ENCODE results near the gene TTLL11. TPM values are rescaled to one million over a fixed set of nuclear protein-coding genes. Genes with fewer than 3 reads are reported as not detected.
A peak's percentile ranks its signal among the peaks of the same experiment; 100 is the strongest.

TTLL11 gene
- total and polyA plus RNA-seq, 4 donors: 3.6 to 7.8 (median 5.9) TPM

DNA sequence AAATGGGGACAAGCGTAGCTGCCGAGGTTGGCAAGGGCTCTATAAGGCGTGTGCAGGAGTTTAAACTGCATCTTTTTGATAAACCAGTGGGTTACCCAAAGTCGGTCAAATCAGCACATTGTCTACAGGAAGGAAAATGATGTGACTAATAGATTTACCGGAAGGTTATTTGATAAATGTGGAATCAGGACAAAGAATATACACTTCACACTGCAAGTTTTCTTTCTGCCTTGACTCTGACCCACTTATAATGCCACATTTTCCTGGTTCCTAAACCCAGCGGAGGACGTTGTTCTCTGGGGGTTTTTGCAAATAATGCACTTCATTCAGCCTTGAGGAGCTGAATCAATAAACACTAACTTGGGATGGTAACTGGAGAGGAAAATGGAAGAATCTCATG, 76.8 kb downstream of the TTLL11 start:
- H3K4me3 ChIP-seq: no peak overlapping the region
- no peak overlapping the region for H3K9ac ChIP-seq (ENCODE audit: insufficient read depth in 1 of 2, low read length in 2 of 2)
- no peak overlapping the region for H3K27ac ChIP-seq (ENCODE audit: low read depth in 1 of 2, low read length in 1 of 2)
- ATAC-seq (ENCODE audit: insufficient read depth, low FRiP score) (no peak), DNase-seq (no peak)
- 57 to 69% methylated on average over 7 of the region's 7 CpGs for WGBS, 2 donors
- no peaks in the 10 kb centered on the region for H3K27me3 ChIP-seq (ENCODE audit: control insufficient read depth in 3 of 3, insufficient read depth in 3 of 3, low read length in 2 of 3)
- peaks cover 0 to 10% (median 0%) of the 10 kb centered on the region in 5 donors for H3K4me1 ChIP-seq (ENCODE audit: control insufficient read depth in 5 of 5, insufficient read depth in 5 of 5, low read length in 5 of 5)
- no peaks in the 10 kb centered on the region for H3K9me3 ChIP-seq (ENCODE audit: control insufficient read depth in 4 of 4, insufficient read depth in 3 of 4, low read length in 3 of 4)
- TF ChIP-seq, protein P1, sequence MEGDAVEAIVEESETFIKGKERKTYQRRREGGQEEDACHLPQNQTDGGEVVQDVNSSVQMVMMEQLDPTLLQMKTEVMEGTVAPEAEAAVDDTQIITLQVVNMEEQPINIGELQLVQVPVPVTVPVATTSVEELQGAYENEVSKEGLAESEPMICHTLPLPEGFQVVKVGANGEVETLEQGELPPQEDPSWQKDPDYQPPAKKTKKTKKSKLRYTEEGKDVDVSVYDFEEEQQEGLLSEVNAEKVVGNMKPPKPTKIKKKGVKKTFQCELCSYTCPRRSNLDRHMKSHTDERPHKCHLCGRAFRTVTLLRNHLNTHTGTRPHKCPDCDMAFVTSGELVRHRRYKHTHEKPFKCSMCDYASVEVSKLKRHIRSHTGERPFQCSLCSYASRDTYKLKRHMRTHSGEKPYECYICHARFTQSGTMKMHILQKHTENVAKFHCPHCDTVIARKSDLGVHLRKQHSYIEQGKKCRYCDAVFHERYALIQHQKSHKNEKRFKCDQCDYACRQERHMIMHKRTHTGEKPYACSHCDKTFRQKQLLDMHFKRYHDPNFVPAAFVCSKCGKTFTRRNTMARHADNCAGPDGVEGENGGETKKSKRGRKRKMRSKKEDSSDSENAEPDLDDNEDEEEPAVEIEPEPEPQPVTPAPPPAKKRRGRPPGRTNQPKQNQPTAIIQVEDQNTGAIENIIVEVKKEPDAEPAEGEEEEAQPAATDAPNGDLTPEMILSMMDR (IDR thresholded peaks at IDR 0.05; ENCODE audit: control extremely low read depth, extremely low read depth): no peak
- no peaks in the 10 kb centered on the region for H3K36me3 ChIP-seq (ENCODE audit: control insufficient read depth in 4 of 4, insufficient read depth in 4 of 4, low read length in 4 of 4)

DNA sequence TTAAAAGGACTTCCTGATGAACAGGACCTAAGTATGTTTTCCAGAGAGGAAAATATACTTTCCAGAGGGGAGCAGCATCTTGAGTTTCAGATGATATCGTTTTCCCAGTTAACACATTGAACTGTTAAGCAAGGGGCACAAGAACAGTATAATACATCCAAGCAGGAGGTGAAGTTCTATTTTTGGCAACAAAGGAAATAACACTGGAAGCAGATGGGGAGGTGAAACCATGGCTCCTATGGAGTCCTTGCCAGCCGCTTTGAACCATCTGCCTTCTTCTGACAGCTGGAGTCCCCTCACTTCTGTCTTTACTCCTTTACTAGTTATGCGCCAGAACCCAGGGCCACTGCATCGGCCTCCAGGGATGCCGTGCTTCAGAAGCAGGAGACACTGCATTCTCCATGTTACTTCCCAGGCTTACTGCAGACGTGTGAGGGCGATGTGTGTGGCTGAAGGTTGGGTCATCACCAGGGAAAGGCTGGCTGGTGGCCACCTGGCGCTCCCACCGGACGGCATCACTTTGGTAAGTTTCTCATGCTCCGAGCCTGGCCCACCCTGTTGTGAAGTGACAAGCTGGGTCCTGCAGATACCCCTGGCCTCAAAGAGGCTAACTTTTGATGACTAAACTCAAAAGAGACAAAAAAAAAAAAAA, 77.8 kb downstream of the TTLL11 start:
- 70 to 72% methylated on average over 11 of the region's 11 CpGs for WGBS, 2 donors
- DNase-seq (no peak), ATAC-seq (ENCODE audit: insufficient read depth, low FRiP score) (no peak)
- H3K9ac ChIP-seq (ENCODE audit: insufficient read depth in 1 of 2, low read length in 2 of 2): no peak overlapping the region
- TF ChIP-seq, protein P1 (IDR thresholded peaks at IDR 0.05; ENCODE audit: control extremely low read depth, extremely low read depth): no peak
- H3K27me3 ChIP-seq (ENCODE audit: control insufficient read depth in 3 of 3, insufficient read depth in 3 of 3, low read length in 2 of 3): no peaks in the 10 kb centered on the region
- no peaks in the 10 kb centered on the region for H3K36me3 ChIP-seq (ENCODE audit: control insufficient read depth in 4 of 4, insufficient read depth in 4 of 4, low read length in 4 of 4)
- H3K4me1 ChIP-seq (ENCODE audit: control insufficient read depth in 5 of 5, insufficient read depth in 5 of 5, low read length in 5 of 5): peaks cover 0 to 10% (median 0%) of the 10 kb centered on the region in 5 donors
- H3K27ac ChIP-seq (ENCODE audit: low read depth in 1 of 2, low read length in 1 of 2): peak overlapping the region in 1 of 2 donors; percentile 25
- H3K9me3 ChIP-seq (ENCODE audit: control insufficient read depth in 4 of 4, insufficient read depth in 3 of 4, low read length in 3 of 4): no peaks in the 10 kb centered on the region
- H3K4me3 ChIP-seq: no peak overlapping the region

DNA sequence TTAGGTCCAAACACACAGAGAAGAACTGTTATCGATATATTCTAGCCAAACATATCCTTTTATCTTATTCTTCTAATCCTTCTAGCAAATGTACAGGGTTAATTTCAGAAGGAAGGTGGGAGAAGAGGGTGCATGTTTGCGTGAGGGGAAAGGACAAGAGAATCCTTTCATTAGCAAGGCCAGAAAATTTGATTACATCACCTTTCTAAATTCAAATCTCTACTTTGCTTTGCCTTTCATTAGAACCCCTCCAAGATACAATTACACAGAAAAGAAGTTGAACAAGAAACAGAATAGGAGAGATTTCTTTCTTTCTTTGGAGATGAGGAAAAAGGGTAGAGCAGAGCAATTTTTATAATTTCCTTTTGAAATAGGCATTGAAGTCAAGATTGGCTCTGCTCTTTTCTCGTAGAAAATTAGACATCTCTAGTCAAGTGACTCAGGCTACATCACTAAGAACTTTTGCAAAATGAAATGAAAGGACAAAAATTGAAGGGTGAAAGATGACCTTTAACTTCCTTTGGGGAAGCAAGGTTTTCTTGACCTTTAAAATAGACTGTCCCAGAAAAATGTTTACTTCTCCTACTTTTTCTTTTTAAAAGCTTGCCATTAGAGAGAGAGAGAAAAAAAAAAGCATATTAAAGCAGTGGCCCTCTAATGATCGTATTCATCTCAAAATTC, 81.2 kb downstream of the TTLL11 start:
- Histone ChIP-seq H3K9ac (ENCODE audit: insufficient read depth in 1 of 2, low read length in 2 of 2) (no peak overlapping the region), H3K27me3 (ENCODE audit: control insufficient read depth in 3 of 3, insufficient read depth in 3 of 3, low read length in 2 of 3) (no peaks in the 10 kb centered on the region), H3K4me1 (ENCODE audit: control insufficient read depth in 5 of 5, insufficient read depth in 5 of 5, low read length in 5 of 5) (peaks cover 0 to 12% (median 0%) of the 10 kb centered on the region in 5 donors), H3K9me3 (ENCODE audit: control insufficient read depth in 4 of 4, insufficient read depth in 3 of 4, low read length in 3 of 4) (no peaks in the 10 kb centered on the region), H3K4me3 (no peak overlapping the region), H3K36me3 (ENCODE audit: control insufficient read depth in 4 of 4, insufficient read depth in 4 of 4, low read length in 4 of 4) (no peaks in the 10 kb centered on the region), H3K27ac (ENCODE audit: low read depth in 1 of 2, low read length in 1 of 2) (no peak overlapping the region)
- DNase-seq (no peak), ATAC-seq (ENCODE audit: insufficient read depth, low FRiP score) (no peak)
- 91 to 94% methylated on average over 4 of the region's 4 CpGs for WGBS, 2 donors
- TF ChIP-seq, protein P1 (IDR thresholded peaks at IDR 0.05; ENCODE audit: control extremely low read depth, extremely low read depth): no peak
